SK-N-DZ (cell line): ENCODE measurements around the gene SLC6A11.

ENCODE experiments used
- DNase-seq: peaks from one replicate; pipeline ENCODE4 v3.0.0-alpha.2; 2015; ENCODE audit warnings: low spot score

SLC6A11 gene

DNA sequence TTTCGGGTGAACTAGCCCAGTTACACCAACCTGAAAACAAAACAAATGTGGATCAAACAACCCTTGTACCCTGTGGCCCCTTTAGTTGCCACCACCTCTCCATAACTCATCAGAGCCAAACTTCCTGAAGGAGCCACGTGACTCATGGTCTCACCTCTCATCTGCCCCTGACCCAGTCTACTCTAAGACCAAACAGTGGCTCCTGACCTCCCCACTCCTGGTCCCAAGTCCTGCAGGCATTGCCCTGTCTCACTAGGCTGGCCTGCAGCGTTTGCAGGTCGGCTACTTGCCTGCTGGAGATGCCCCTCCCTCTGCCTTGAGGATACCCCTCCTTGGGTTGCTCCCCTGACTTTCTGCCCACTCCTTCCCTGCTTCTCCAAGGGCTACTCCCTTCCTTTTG lies 23.1 kb downstream of the SLC6A11 start:
- no peak for DNase-seq

DNA sequence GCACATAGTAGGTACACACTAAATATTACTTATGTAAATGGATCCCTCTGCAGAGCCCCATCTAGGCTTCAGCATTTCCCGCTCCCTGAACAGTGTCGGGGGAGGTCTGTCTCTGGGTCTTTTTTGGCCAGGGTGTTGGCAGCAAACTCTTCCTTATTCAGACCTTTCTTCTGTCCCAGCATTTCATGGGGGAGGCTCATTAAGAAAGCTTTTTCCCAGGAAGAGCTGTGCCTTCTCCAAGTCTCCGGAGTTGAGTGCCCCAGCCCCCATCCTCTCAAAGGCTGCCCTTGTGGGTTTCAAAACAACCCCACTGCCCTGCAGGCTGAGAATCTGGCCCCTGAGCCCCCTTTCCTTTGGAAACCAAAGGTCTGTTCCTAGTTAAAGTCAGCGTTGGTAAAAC lies 25.1 kb downstream of the SLC6A11 start:
- no peak for DNase-seq

GRCh38 chr3:10843378-10843777 lies 27.4 kb downstream of the SLC6A11 start:
- no peak for DNase-seq

GRCh38 chr3:10845001-10845761 lies 29.2 kb downstream of the SLC6A11 start:
- DNase-seq: no peak

DNA sequence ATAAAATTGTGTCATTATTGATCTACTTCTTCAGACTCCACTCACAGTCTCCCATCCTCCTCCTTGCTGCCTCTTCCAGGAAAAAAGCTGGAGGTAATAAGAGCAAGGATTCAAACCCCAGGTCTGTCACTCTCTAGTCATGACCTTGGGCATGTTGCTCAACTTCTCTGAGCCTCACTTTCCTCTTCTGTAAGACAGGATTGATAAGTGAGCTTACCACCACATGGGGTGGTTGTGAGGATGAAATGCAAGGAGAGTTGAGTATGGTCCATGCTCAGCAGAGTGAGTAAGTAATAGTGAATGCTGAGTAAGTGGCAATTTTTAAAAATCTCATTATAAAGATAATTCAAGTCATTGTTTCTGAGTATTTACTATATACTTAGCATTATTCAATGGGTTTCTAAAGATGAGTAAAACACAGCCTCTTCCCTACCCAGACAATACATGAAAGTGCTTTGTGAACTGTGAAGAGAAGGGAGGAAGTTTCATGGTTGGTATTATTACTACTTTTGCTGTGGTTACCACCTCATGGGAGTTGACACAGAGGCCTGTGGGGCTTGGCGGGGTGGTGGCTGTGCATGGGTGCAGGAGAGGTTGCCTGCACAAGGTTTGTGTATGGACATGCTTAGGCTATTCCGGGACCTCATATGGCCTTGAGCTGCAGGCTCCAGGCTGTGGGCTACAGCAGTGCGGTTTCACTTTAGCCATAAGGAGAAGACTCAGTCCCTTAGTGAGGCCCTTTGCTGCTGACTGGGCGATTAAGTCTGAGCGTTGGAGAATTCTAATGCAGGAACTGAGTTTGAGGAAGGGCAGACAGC lies 30.0 kb downstream of the SLC6A11 start:
- DNase-seq: no peak

- DNase-seq: no peak
These were observed 30.6 kb downstream of the SLC6A11 start for GRCh38 chr3:10846657-10846975.

DNA sequence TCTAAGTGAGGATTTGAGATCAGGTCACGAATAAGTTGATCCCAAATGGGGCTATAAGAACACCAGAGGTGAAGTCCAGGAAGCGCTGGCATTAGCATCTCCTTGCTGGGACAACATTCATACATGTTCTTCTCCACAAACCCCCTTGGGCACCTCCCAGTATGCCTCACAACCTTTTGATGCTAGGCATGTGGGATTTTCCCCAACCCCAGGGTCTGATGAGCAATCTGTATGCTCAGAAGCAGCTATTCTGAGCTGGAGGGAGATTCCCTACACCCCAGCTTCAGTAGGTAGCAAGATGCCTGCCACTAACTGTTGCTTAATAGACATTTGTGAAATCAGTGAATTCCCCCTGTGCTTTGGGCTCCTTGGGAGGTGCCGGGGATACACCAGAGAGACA lies 32.2 kb downstream of the SLC6A11 start:
- no peak for DNase-seq

GRCh38 chr3:10852066-10852808 lies 36.2 kb downstream of the SLC6A11 start:
- no peak for DNase-seq

GRCh38 chr3:10855083-10855870 lies 39.2 kb downstream of the SLC6A11 start:
- DNase-seq: no peak

GRCh38 chr3:10855871-10856662 lies 40.0 kb downstream of the SLC6A11 start:
- no peak for DNase-seq

GRCh38 chr3:10857235-10857634 lies 41.2 kb downstream of the SLC6A11 start:
- no peak for DNase-seq

DNA sequence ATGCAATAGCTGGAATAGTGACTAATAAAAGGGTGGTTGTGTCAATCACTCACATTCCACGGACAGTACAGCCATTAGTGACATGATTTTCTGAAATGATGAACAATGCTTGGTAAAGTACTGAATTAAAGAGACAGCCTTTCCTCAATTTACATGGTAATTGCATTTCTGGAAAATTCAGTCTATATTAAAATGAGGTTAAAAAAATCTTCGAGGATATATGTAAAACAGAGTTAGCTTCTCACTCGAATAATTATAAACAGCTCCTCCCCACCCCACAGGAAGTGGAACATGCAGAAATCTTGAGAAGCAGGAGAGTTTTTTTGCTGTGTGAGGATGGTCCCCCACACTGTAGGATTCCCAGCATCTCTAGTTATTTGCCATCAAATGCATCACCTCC lies 42.1 kb downstream of the SLC6A11 start:
- no peak for DNase-seq

GRCh38 chr3:10867384-10867783 lies 51.4 kb downstream of the SLC6A11 start:
- DNase-seq: no peak

DNA sequence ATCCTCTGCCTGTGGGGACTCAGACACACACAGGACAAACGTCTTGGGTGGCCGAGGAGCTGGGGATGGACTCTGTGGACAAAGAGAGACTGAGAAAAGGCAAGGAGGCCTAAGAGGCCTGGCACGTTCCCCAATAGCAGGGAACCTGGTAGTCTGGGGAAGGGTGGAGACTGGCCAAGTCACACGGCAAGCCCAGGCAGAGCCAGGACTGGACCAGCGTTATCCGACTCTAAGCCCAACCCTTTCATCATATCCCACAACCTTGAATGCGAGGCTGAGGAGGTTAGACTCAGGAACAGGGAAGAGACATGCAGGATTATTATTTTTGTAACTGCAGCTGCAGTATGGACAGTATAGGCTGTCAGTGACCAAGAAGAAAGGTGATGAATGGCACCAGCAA lies 53.4 kb downstream of the SLC6A11 start:
- DNase-seq: no peak

DNA sequence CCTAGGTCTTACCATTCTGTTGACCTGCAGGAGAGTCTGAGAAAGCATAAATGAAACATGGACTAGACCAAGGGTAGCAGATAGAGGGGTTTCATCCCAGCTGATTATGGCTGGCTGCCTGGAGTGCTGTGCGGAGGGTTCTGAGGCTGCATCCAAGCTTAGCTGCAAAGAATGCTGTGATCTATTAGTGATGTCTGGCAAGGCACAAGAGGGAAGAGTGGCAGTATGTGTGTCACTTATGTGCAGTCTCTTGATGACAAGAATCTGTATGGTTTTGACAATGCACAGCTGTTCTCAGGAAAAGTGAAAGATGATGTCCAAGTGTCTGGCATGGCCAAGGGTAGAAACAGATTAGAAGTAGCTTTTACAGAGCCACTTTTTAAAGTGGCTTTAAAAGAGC lies 54.3 kb downstream of the SLC6A11 start:
- DNase-seq: no peak

GRCh38 chr3:10873415-10873814 lies 57.4 kb downstream of the SLC6A11 start:
- no peak for DNase-seq

GRCh38 chr3:10875914-10876313 lies 59.9 kb downstream of the SLC6A11 start:
- DNase-seq: no peak

DNA sequence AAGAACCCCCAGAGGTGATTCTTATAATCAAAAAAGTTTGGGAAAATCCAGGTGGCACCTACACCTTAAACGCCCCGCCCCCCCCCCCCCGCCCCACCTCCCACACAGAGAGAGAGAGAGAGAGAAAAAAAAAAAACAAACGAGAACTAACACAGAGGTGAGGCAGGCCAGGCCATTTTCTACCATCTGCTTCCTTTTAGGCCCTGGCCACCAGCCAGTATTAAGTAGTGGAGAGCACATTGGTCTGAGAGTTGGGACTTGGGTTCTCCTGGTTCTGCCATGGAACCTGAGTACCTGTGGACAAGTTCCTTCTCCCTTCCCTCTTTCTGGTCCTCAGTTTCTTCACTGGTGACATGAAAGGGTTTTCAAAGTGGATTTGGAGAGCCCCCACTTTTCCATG lies 60.6 kb downstream of the SLC6A11 start:
- DNase-seq: no peak

DNA sequence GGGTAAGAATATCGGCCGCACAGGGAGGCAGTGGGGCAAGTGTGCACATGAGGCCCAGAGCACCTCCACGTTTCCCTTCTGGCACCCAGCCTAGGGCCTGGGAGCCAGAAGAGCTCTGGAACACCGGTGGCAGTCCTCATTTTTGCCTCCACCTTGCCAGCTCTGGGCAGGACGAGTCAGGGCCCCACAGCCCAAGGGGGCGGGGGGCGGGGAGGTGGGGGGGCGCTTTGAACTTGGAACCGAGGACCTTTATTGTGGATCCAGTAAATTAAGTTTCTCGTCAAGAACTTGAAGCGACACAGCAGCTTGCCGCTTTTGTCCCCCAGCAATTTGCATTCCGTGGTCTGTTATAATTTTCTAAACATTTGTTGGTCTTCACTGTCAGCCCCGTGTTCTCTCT lies 66.8 kb downstream of the SLC6A11 start:
- DNase-seq: no peak

DNA sequence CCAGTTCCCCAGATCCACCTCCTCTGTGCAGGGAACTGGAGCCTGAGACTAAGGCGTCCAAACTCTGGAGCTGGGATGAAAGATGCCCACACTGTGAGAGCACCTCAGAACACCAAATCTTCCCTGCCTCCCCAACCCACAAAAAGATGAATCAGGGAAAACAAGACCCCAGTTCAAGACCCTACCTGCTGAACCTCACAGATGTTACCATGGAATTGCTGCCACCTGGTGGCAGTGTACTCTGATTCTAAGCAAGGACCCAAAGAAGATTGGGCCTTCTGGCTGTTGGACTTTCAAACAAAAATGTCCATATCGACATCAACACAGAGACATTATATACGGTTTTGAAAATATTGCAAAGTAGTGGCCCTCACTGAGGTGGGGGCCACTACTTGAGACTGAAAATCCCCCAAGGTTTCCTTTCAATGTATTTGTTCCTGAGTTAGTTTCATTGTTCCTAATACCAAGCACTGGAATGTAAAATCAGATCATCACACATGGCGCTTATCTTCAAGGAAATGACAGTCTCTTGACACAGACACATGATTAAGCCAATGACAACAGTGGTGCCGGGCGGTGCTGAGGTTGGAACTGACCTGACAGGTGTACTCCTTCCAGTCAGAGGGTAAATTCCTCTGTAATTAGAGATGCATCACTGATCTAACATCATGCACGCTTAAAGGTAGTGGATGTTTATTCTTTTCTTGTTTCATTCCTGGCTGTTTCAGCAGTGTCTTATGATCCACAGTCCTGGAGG lies 67.6 kb downstream of the SLC6A11 start:
- no peak for DNase-seq
